H1 (cell line): Measurements from ENCODE around the gene PBX1. TPM values are rescaled to one million over a fixed set of nuclear protein-coding genes. Genes with fewer than 3 reads are reported as not detected.
A peak's percentile ranks its signal among the peaks of the same experiment; 100 is the strongest.

Experiments used
- CTCF ChIA-PET: fragments of 300-600 bp; sonication (Branson Sonifier 250); formaldehyde crosslinking; loops from one replicate; lab custom pipeline; 2021; ENCODE audit not compliant: partially characterized antibody; lab: Charles Lee
- POLR2A ChIA-PET: fragments of 300-600 bp; sonication (Branson Sonifier 250); formaldehyde crosslinking; loops from one replicate; lab custom pipeline; 2021; ENCODE audit warnings: inconsistent platforms; ENCODE audit not compliant: partially characterized antibody; lab: Charles Lee
- DNase-seq, 2 experiments: peaks; one replicate each; pipeline versions ENCODE4 v3.0.0 to v3.0.0-alpha.2; 2010 to 2022; ENCODE audit warnings: low spot score in 2 of 2, low read depth in 1 of 2, mixed read lengths in 1 of 2
- FAIRE-seq: peaks from 2 replicates; lab custom pipeline; 2011; peaks lifted over from hg19 to GRCh38; lab: Jason Lieb, UNC
- H2AFZ ChIP-seq: 2 replicates; pipeline ENCODE4 v1.8.1; 2012; ENCODE audit warnings: low read length, inconsistent platforms
- H2AK5ac ChIP-seq: 2 replicates; pipeline ENCODE4 v1.6.1; 2013; ENCODE audit warnings: low read depth, low read length
- H2BK120ac ChIP-seq: replicated peaks from 2 replicates; pipeline ENCODE3; 2013; ENCODE audit warnings: low read depth, low read length, inconsistent platforms
- H2BK12ac ChIP-seq: 2 replicates; pipeline ENCODE4 v1.6.1; 2013; ENCODE audit warnings: low read depth, low read length
- H2BK15ac ChIP-seq: 2 replicates; pipeline ENCODE4 v1.6.1; 2013; ENCODE audit warnings: low read length
- H2BK20ac ChIP-seq: 2 replicates; pipeline ENCODE4 v1.6.1; 2013; ENCODE audit warnings: low read length
- H2BK5ac ChIP-seq: 2 replicates; pipeline ENCODE4 v1.6.1; 2013; ENCODE audit warnings: low read depth, low read length
- H3K14ac ChIP-seq: 2 replicates; pipeline ENCODE4 v1.6.1; 2013; ENCODE audit warnings: inconsistent platforms; ENCODE audit not compliant: insufficient read length
- H3K18ac ChIP-seq: 2 replicates; pipeline ENCODE4 v1.6.1; 2013; ENCODE audit warnings: low read length; ENCODE audit errors: extremely low read depth
- H3K23ac ChIP-seq: 2 replicates; pipeline ENCODE4 v1.6.1; 2013; ENCODE audit warnings: inconsistent platforms; ENCODE audit not compliant: insufficient read length
- H3K23me2 ChIP-seq: 2 replicates; pipeline ENCODE4 v1.6.1; 2013; ENCODE audit warnings: low read depth, low read length
- H3K27ac ChIP-seq: 2 replicates; pipeline ENCODE4 v1.6.1; 2011; ENCODE audit warnings: low read depth, low read length, inconsistent platforms
- H3K27me3 ChIP-seq, 4 experiments: replicated peaks in 1 of 4; 1 replicate in 1 of 4; 2 replicates in 3 of 4; pipeline versions ENCODE4 v1.6.1 to v1.8.1; 2011 to 2013; ENCODE audit warnings: low read length in 3 of 4, mild to moderate bottlenecking in 3 of 4, inconsistent platforms in 2 of 4, mixed read lengths in 2 of 4, moderate library complexity in 1 of 4; ENCODE audit not compliant: control insufficient read depth in 3 of 4, insufficient read depth in 3 of 4; ENCODE audit errors: extremely low read depth in 1 of 4
- H3K36me3 ChIP-seq, 4 experiments: 2 replicates each; pipeline versions ENCODE4 v1.6.1 to v1.8.1; 2011 to 2013; ENCODE audit warnings: mild to moderate bottlenecking in 4 of 4, low read length in 3 of 4, moderate library complexity in 2 of 4, control low read depth in 1 of 4, inconsistent platforms in 1 of 4; ENCODE audit not compliant: insufficient read depth in 4 of 4, control insufficient read depth in 2 of 4
- H3K4ac ChIP-seq: replicated peaks from 2 replicates; pipeline ENCODE3; 2013; ENCODE audit warnings: low read length, low read depth, mixed read lengths, inconsistent platforms; ENCODE audit not compliant: insufficient read length
- H3K4me1 ChIP-seq, 4 experiments: replicated peaks in 1 of 4; 1 replicate in 1 of 4; 2 replicates in 3 of 4; pipeline versions ENCODE4 v1.6.1 to v1.8.1; 2011 to 2013; ENCODE audit warnings: low read length in 3 of 4, inconsistent platforms in 2 of 4, mixed read lengths in 1 of 4; ENCODE audit not compliant: insufficient read depth in 4 of 4, control insufficient read depth in 3 of 4
- H3K4me2 ChIP-seq, 2 experiments: 2 replicates each; pipeline versions ENCODE4 v1.6.1 to v1.8.1; 2011 to 2013; ENCODE audit warnings: low read depth in 2 of 2, low read length in 2 of 2, control low read depth in 1 of 2, inconsistent platforms in 1 of 2, mild to moderate bottlenecking in 1 of 2; ENCODE audit not compliant: insufficient read depth in 1 of 2
- H3K4me3 ChIP-seq, 4 experiments: fragments of 200-600, 300-600 bp in 1 of 4; sonication (generic), shearing (Covaris generic), sonication (Bioruptor Twin) in 1 of 4; 2 replicates each; pipeline versions ENCODE4 v1.5.1 to v1.8.1; 2011 to 2016; ENCODE audit warnings: low read length in 4 of 4, low read depth in 3 of 4, control low read depth in 2 of 4, inconsistent platforms in 2 of 4, mild to moderate bottlenecking in 2 of 4, mixed read lengths in 1 of 4, moderate library complexity in 1 of 4; ENCODE audit not compliant: insufficient read depth in 2 of 4; ENCODE audit errors: extremely low read depth in 1 of 4
- H3K56ac ChIP-seq: replicated peaks from 2 replicates; pipeline ENCODE3; 2013; ENCODE audit warnings: low read depth, mild to moderate bottlenecking, mixed read lengths, low read length, inconsistent platforms; ENCODE audit not compliant: insufficient read length
- H3K79me1 ChIP-seq: 2 replicates; pipeline ENCODE4 v1.6.1; 2013; ENCODE audit warnings: low read depth, low read length, control low read depth
- H3K79me2 ChIP-seq, 2 experiments: 2 replicates each; pipeline versions ENCODE4 v1.6.1 to v1.8.1; 2012 to 2013; ENCODE audit warnings: low read length in 2 of 2, mild to moderate bottlenecking in 2 of 2, inconsistent platforms in 1 of 2; ENCODE audit not compliant: insufficient read depth in 2 of 2, control insufficient read depth in 1 of 2
- H3K9ac ChIP-seq, 4 experiments: replicated peaks in 1 of 4; 1 replicate in 1 of 4; 2 replicates in 3 of 4; pipeline versions ENCODE4 v1.6.1 to v1.8.1; 2011 to 2013; ENCODE audit warnings: low read depth in 3 of 4, low read length in 3 of 4, control low read depth in 2 of 4, mild to moderate bottlenecking in 2 of 4, moderate library complexity in 2 of 4, inconsistent platforms in 1 of 4; ENCODE audit errors: extremely low read depth in 1 of 4
- H3K9me3 ChIP-seq, 2 experiments: 2 replicates each; pipeline versions ENCODE4 v1.6.1 to v1.8.1; 2012 to 2013; ENCODE audit warnings: mild to moderate bottlenecking in 2 of 2, moderate library complexity in 2 of 2, control low read depth in 1 of 2, inconsistent platforms in 1 of 2, low read depth in 1 of 2, low read length in 1 of 2, mixed read lengths in 1 of 2; ENCODE audit not compliant: insufficient read depth in 2 of 2
- H4K20me1 ChIP-seq, 2 experiments: replicated peaks in 1 of 2; 2 replicates each; pipeline versions ENCODE3 to v1.8.1; 2011 to 2013; ENCODE audit warnings: inconsistent platforms in 2 of 2, low read length in 2 of 2, mild to moderate bottlenecking in 1 of 2; ENCODE audit not compliant: insufficient read depth in 2 of 2, control insufficient read depth in 1 of 2
- H4K5ac ChIP-seq: 2 replicates; pipeline ENCODE4 v1.6.1; 2013; ENCODE audit warnings: low read length, low read depth, mixed read lengths, inconsistent platforms; ENCODE audit not compliant: insufficient read length
- H4K8ac ChIP-seq: 2 replicates; pipeline ENCODE4 v1.8.0; 2013; ENCODE audit warnings: mild to moderate bottlenecking, moderate library complexity, low read length, inconsistent platforms; ENCODE audit not compliant: insufficient read depth; ENCODE audit errors: extremely low read depth
- H4K91ac ChIP-seq: replicated peaks from 2 replicates; pipeline ENCODE3; 2013; ENCODE audit warnings: low read length, mixed read lengths, inconsistent platforms; ENCODE audit not compliant: insufficient read length
- ATF2 ChIP-seq: IDR thresholded peaks from 2 replicates; pipeline ENCODE4 v1.6.1; 2012; ENCODE audit warnings: low read length, inconsistent platforms
- ATF3 ChIP-seq: IDR thresholded peaks from 2 replicates; pipeline ENCODE4 v1.6.1; 2011; ENCODE audit warnings: low read depth, mild to moderate bottlenecking, low read length; ENCODE audit not compliant: insufficient read depth
- BRCA1 ChIP-seq: IDR thresholded peaks from 2 replicates; pipeline ENCODE4 v1.6.1; 2012; ENCODE audit warnings: low read depth, low read length, improper control_type of control experiment
- JUND ChIP-seq: IDR thresholded peaks from 2 replicates; pipeline ENCODE4 v1.6.1; 2011; ENCODE audit warnings: mild to moderate bottlenecking, improper control_type of control experiment, low read length
- POLR2A ChIP-seq, 2 experiments: IDR thresholded peaks; 1 replicate in 1 of 2; 2 replicates in 1 of 2; pipeline ENCODE4 v1.6.1; 2011; ENCODE audit warnings: low read depth in 2 of 2, low read length in 2 of 2, mild to moderate bottlenecking in 2 of 2; ENCODE audit errors: control extremely low read depth in 1 of 2
- RAD21 ChIP-seq, 2 experiments: IDR thresholded peaks in 1 of 2; conservative IDR thresholded peaks in 1 of 2; 2 replicates each; pipeline ENCODE4 v1.6.1; 2011; ENCODE audit warnings: low read depth in 2 of 2, low read length in 2 of 2, improper control_type of control experiment in 1 of 2, inconsistent platforms in 1 of 2, mild to moderate bottlenecking in 1 of 2, moderate library complexity in 1 of 2
- RFX5 ChIP-seq: IDR thresholded peaks from 2 replicates; pipeline ENCODE4 v1.6.1; 2011; ENCODE audit warnings: low read depth, low read length, improper control_type of control experiment, borderline replicate concordance
- RNF2 ChIP-seq: fragments of 200-900, 300-1000 bp; sonication (generic); IDR thresholded peaks from 2 replicates; pipeline ENCODE4 v1.7.1; 2016; ENCODE audit warnings: borderline replicate concordance, low read depth, mild to moderate bottlenecking, antibody characterized with exemption, low read length; ENCODE audit not compliant: poor library complexity, severe bottlenecking; ENCODE audit errors: missing control alignments
- RXRA ChIP-seq: IDR thresholded peaks from 2 replicates; pipeline ENCODE4 v1.6.1; 2011; ENCODE audit warnings: low read depth, mild to moderate bottlenecking, low read length, moderate library complexity; ENCODE audit not compliant: insufficient read depth
- ZNF274 ChIP-seq: IDR thresholded peaks from 2 replicates; pipeline ENCODE4 v1.7.0; 2012; ENCODE audit warnings: low read length, borderline replicate concordance; ENCODE audit errors: extremely low read depth
- WGBS, 2 experiments: shearing (Covaris generic) in 1 of 2; methylation state at CpG; one replicate each; pipeline versions ENCODE4 v1.1.6 to v1.1.7; 2013 to 2015; ENCODE audit warnings: low lambda C conversion rate in 2 of 2, mixed read lengths in 2 of 2, inconsistent platforms in 1 of 2, low coverage in 1 of 2, missing lambda C conversion rate in 1 of 2; ENCODE audit not compliant: insufficient replicate concordance in 2 of 2, insufficient coverage in 1 of 2, insufficient read length in 1 of 2; ENCODE audit errors: extremely low coverage in 1 of 2, missing lambda C conversion rate in 1 of 2; 5-methylcytosine and 5-hydroxymethylcytosine counted together
- polyA plus RNA-seq, 7 experiments: library from polyadenylated mRNA; depleted of rRNA in 3 of 7; stranded (reverse) in 5 of 7; unstranded in 2 of 7; fragments of >200 nt in 5 of 7; fragments of 200-250 nt in 2 of 7; gene quantifications; 1 replicate in 5 of 7; 2 replicates in 1 of 7; 4 replicates in 1 of 7; pipeline versions ENCODE4 v1.2.1 to v1.2.3, GENCODE V29; 2011 to 2013; ENCODE audit warnings: missing spikeins in 2 of 7, mixed read lengths in 2 of 7
- total RNA-seq: library from RNA; stranded (reverse); fragmentation: NEBNext Ultra II Directional; extraction: Animal tissue kit (Norgen Biotek cat#: 25700); gene quantifications from 2 replicates; pipeline ENCODE4 v1.2.1, GENCODE V29; 2021

Gene PBX1
- total and polyA plus RNA-seq, 2 of the 8 experiments (the other 6 are each of a cell fraction or from before 2014, with no cell fraction given): 87.4 to 124 TPM

GRCh38 chr1:164562947-164563520 lies 4.0 kb downstream of the PBX1 start:
- Histone ChIP-seq H3K18ac (no peak overlapping the region), H3K36me3 (peaks cover 0 to 8% (median 1%) of the 10 kb centered on the region in 4 experiments; a peak in 1 of 8 replicates), H3K23ac (no peak overlapping the region), H2AFZ (no peak overlapping the region), H3K79me1 (0 out of 2 replicates have a peak, but pooled peaks cover 3% of the 10 kb centered on the region), H3K9me3 (no peaks in the 10 kb centered on the region), H3K79me2 (peaks cover 21 to 82% of the 10 kb centered on the region in 2 experiments; a peak in 3 of 4 replicates), H4K20me1 (peaks cover 6 to 28% of the 10 kb centered on the region in 2 experiments), H3K4ac (no peak overlapping the region), H2BK20ac (no peak overlapping the region), H4K91ac (no peak overlapping the region), H3K14ac (no peak overlapping the region), H2BK15ac (no peak overlapping the region), H3K23me2 (no peaks in the 10 kb centered on the region; the same call in 1 of the 2 replicates), H2BK12ac (no peak overlapping the region), H4K5ac (no peak overlapping the region), H2BK5ac (no peak overlapping the region), H3K9ac (peak overlapping the region in 1 of 4 experiments; percentile 34; a peak in 1 of 7 replicates), H3K4me1 (peaks cover 0 to 18% (median 7%) of the 10 kb centered on the region in 4 experiments; a peak in 2 of 7 replicates), H2AK5ac (no peak overlapping the region), H3K4me2 (peak overlapping the region; percentile 68 to 80), H3K27me3 (no peaks in the 10 kb centered on the region), H4K8ac (no peak overlapping the region), H3K4me3 (peak overlapping the region; percentile 20 to 93 (median 56); a peak in 7 of 8 replicates), H3K56ac (no peak overlapping the region), H3K27ac (no peak overlapping the region), H2BK120ac (no peak overlapping the region)
- DNase-seq (no peak), FAIRE-seq (no peak)
- CTCF ChIA-PET: no interaction called here
- POLR2A ChIA-PET: no interaction called here
- 71% methylated on average over 3 of the region's 3 CpGs; no CpG with 5 or more reads in 1 of the 2 experiments for WGBS, 2 experiments
- no peak for TF ChIP-seq ATF2
- TF ChIP-seq JUND: no peak
- no peak for TF ChIP-seq ZNF274
- no peak for TF ChIP-seq ATF3
- no peak for TF ChIP-seq BRCA1
- no peak for TF ChIP-seq POLR2A (IDR thresholded peaks at IDR 0.05; ENCODE audit: control extremely low read depth in 1 of 2, low read depth in 2 of 2, low read length in 2 of 2)
- no peak for TF ChIP-seq RXRA
- TF ChIP-seq RFX5: no peak
- no peak for TF ChIP-seq RAD21 (IDR thresholded peaks at IDR 0.05 in 1 of 2, conservative IDR thresholded peaks at IDR 0.05 in 1 of 2; ENCODE audit: low read depth in 2 of 2, low read length in 2 of 2)
- TF ChIP-seq RNF2: no peak
